DOHH2 (cell line): ENCODE data around the gene DGKB.

Source experiments
- H3F3A ChIP-seq: fragments of 200-600 bp; sonication (generic), shearing (Covaris generic); 2 replicates; pipeline ENCODE4 v1.6.0; 2016; ENCODE audit warnings: antibody characterized with exemption, mild to moderate bottlenecking; ENCODE audit not compliant: control insufficient read depth, insufficient read depth
- H3K27ac ChIP-seq: fragments of 200-600 bp; sonication (generic); 2 replicates; pipeline ENCODE4 v1.5.1; 2014; ENCODE audit warnings: low read depth, mild to moderate bottlenecking, low read length, moderate library complexity
- H3K27me3 ChIP-seq: fragments of 200-600 bp; sonication (generic); 2 replicates; pipeline ENCODE4 v1.6.1; 2014; ENCODE audit warnings: mild to moderate bottlenecking, low read length, mixed read lengths; ENCODE audit not compliant: control insufficient read depth
- H3K36me3 ChIP-seq: fragments of 200-600 bp; sonication (generic); 2 replicates; pipeline ENCODE4 v1.6.1; 2014; ENCODE audit warnings: mild to moderate bottlenecking, low read length, moderate library complexity, mixed read lengths; ENCODE audit not compliant: control insufficient read depth
- H3K4me1 ChIP-seq: fragments of 200-600 bp; sonication (generic); 2 replicates; pipeline ENCODE4 v1.6.1; 2014; ENCODE audit warnings: mild to moderate bottlenecking, low read length, mixed read lengths; ENCODE audit not compliant: control insufficient read depth
- H3K4me2 ChIP-seq: fragments of 200-600 bp; sonication (generic); 2 replicates; pipeline ENCODE4 v1.6.0; 2014; ENCODE audit warnings: mild to moderate bottlenecking, low read length, moderate library complexity
- H3K4me3 ChIP-seq: fragments of 200-600 bp; sonication (generic); 2 replicates; pipeline ENCODE4 v1.5.1; 2014; ENCODE audit warnings: mild to moderate bottlenecking, low read length, mixed read lengths
- H3K79me2 ChIP-seq: fragments of 200-600 bp; sonication (generic); 2 replicates; pipeline ENCODE4 v1.6.1; 2014; ENCODE audit warnings: mild to moderate bottlenecking, low read length, mixed read lengths; ENCODE audit not compliant: control insufficient read depth
- H3K9me2 ChIP-seq: fragments of 200-600 bp; sonication (generic); replicated peaks from 2 replicates; pipeline ENCODE4 v1.6.1; 2014; ENCODE audit warnings: mild to moderate bottlenecking, low read length, mixed read lengths; ENCODE audit not compliant: control insufficient read depth
- H3K9me3 ChIP-seq: fragments of 200-600 bp; sonication (generic); 2 replicates; pipeline ENCODE4 v1.6.1; 2014; ENCODE audit warnings: antibody characterized with exemption, low read length, mixed read lengths; ENCODE audit not compliant: control insufficient read depth, insufficient read depth
- H4K20me1 ChIP-seq: fragments of 200-600 bp; sonication (generic); 2 replicates; pipeline ENCODE4 v1.6.0; 2014; ENCODE audit warnings: low read depth, mild to moderate bottlenecking, antibody characterized with exemption, low read length, moderate library complexity; ENCODE audit not compliant: control insufficient read depth, insufficient read depth
- EZH2phosphoT487 ChIP-seq: fragments of 200-600 bp; sonication (generic); IDR thresholded peaks from 2 replicates; pipeline ENCODE4 v1.6.1; 2017; ENCODE audit warnings: borderline replicate concordance, mild to moderate bottlenecking, antibody characterized with exemption, low read length, moderate library complexity, mixed read lengths
- TF ChIP-seq, protein P1 (sequence below): fragments of 200-600 bp; sonication (generic); IDR thresholded peaks from one replicate; pipeline ENCODE4 v1.5.1; 2014; ENCODE audit warnings: antibody characterized with exemption, mild to moderate bottlenecking, low read depth, low read length; ENCODE audit not compliant: poor library complexity, severe bottlenecking

DGKB gene

DNA sequence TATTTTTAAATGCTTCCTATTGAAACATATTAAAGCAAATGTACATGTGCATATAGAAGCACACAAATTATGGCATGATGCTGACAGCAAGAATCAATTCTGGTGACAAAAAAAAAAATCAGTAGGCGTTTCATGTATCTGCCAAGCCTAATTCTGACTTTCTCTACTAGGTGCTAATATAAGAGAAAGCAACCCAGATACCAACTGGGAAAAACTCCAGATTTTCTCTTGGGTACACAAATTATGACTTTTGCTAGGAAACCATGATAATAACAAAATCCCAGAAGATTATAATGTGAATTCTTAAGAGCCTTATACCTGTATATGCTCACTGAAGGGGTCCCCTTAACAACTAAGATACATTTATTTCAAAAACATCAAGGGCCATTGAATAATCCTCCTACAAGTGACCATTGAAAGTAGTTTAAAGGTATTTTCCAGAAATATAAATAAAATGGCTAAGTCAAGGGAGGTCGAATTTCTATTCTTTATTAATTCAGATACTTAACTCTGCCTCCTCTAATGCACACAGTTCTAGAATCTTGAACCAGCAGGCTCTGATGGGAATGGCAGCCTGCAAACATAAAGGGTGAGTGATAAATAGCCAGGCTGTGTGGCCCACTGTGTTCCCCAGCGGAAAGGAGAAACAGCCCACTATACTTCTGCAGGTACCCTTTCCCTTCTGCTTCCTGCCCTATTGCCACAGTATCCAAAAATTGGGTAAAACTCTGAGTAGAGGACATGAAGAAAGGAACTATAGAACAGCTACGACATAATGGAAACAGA lies 84.5 kb downstream of the DGKB start:
- Histone ChIP-seq H3K36me3 (no peaks in the 10 kb centered on the region), H3K9me3 (no peaks in the 10 kb centered on the region; the same call in 1 of the 2 replicates), H3K9me2 (no peaks in the 10 kb centered on the region), H3K27me3 (no peaks in the 10 kb centered on the region), H3K4me1 (no peaks in the 10 kb centered on the region), H3K4me3 (no peak overlapping the region), H4K20me1 (no peaks in the 10 kb centered on the region), H3K27ac (no peak overlapping the region), H3K4me2 (no peak overlapping the region), H3K79me2 (no peaks in the 10 kb centered on the region), H3F3A (no peaks in the 10 kb centered on the region)
- TF ChIP-seq EZH2phosphoT487: no peak
- TF ChIP-seq, protein P1, sequence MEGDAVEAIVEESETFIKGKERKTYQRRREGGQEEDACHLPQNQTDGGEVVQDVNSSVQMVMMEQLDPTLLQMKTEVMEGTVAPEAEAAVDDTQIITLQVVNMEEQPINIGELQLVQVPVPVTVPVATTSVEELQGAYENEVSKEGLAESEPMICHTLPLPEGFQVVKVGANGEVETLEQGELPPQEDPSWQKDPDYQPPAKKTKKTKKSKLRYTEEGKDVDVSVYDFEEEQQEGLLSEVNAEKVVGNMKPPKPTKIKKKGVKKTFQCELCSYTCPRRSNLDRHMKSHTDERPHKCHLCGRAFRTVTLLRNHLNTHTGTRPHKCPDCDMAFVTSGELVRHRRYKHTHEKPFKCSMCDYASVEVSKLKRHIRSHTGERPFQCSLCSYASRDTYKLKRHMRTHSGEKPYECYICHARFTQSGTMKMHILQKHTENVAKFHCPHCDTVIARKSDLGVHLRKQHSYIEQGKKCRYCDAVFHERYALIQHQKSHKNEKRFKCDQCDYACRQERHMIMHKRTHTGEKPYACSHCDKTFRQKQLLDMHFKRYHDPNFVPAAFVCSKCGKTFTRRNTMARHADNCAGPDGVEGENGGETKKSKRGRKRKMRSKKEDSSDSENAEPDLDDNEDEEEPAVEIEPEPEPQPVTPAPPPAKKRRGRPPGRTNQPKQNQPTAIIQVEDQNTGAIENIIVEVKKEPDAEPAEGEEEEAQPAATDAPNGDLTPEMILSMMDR: no peak

GRCh38 chr7:14807507-14807906 lies 95.0 kb downstream of the DGKB start:
- H3K4me2 ChIP-seq: no peak overlapping the region
- H3K27ac ChIP-seq: no peak overlapping the region
- H4K20me1 ChIP-seq: no peaks in the 10 kb centered on the region
- no peaks in the 10 kb centered on the region for H3K27me3 ChIP-seq
- H3K4me3 ChIP-seq: no peak overlapping the region
- H3F3A ChIP-seq: no peaks in the 10 kb centered on the region
- H3K9me2 ChIP-seq: no peaks in the 10 kb centered on the region; the same call in 1 of the 2 replicates
- no peaks in the 10 kb centered on the region for H3K36me3 ChIP-seq
- TF ChIP-seq, protein P1: no peak
- TF ChIP-seq EZH2phosphoT487: no peak
- H3K79me2 ChIP-seq: no peaks in the 10 kb centered on the region
- H3K9me3 ChIP-seq: no peaks in the 10 kb centered on the region
- H3K4me1 ChIP-seq: no peaks in the 10 kb centered on the region

GRCh38 chr7:14806891-14807290 lies 95.7 kb downstream of the DGKB start:
- no peaks in the 10 kb centered on the region for H3K27me3 ChIP-seq
- no peaks in the 10 kb centered on the region for H3K79me2 ChIP-seq
- H3K9me2 ChIP-seq: no peaks in the 10 kb centered on the region; the same call in 1 of the 2 replicates
- H3K4me2 ChIP-seq: no peak overlapping the region
- no peaks in the 10 kb centered on the region for H3K4me1 ChIP-seq
- no peak overlapping the region for H3K4me3 ChIP-seq
- H3K27ac ChIP-seq: no peak overlapping the region
- TF ChIP-seq EZH2phosphoT487: no peak
- TF ChIP-seq, protein P1: no peak
- no peaks in the 10 kb centered on the region for H4K20me1 ChIP-seq
- no peaks in the 10 kb centered on the region for H3F3A ChIP-seq
- H3K36me3 ChIP-seq: no peaks in the 10 kb centered on the region
- H3K9me3 ChIP-seq: no peaks in the 10 kb centered on the region
